Spleen (tissue), 7 donors: ENCODE data around the gene PHIP.

Source experiments
- CTCF ChIP-seq, 11 experiments: fragments of 200-600 bp in 7 of 11; fragments of 450-650 bp in 4 of 11; sonication (generic) in 4 of 11; IDR thresholded peaks in 8 of 11; conservative IDR thresholded peaks in 3 of 11; 1 replicate in 7 of 11; 2 replicates in 4 of 11; pipeline versions ENCODE4 v1.4.0 to v1.8.0; 2016 to 2021; ENCODE audit warnings: antibody characterized with exemption in 11 of 11, inconsistent platforms in 4 of 11, mild to moderate bottlenecking in 1 of 11
- POLR2A ChIP-seq, 3 donors: fragments of 450-650 bp; IDR thresholded peaks; one replicate each; pipeline ENCODE4 v1.5.1; 2017; ENCODE audit warnings: antibody characterized with exemption in 3 of 3, mild to moderate bottlenecking in 1 of 3
- POLR2AphosphoS5 ChIP-seq, 3 donors: sonication (generic); formaldehyde crosslinking; IDR thresholded peaks; one replicate each; pipeline ENCODE4 v1.5.1; 2017; ENCODE audit warnings: antibody characterized with exemption in 3 of 3
- donor health status: DM: no; HTN: no; CAD: no; lungs with moderate emphysema.
- donor health status: DM: no; HTN: no; CAD: no.
- donor health status: DM: no; HTN: no; CAD: no.

- TF ChIP-seq CTCF (IDR thresholded peaks at IDR 0.05 in 8 of 11, conservative IDR thresholded peaks at IDR 0.05 in 3 of 11) (no peak), POLR2AphosphoS5 (IDR thresholded peaks at IDR 0.05) (no peak), POLR2A (IDR thresholded peaks at IDR 0.05) (no peak)
Observed at GRCh38 chr6:79010422-79010821, 67.6 kb downstream of the PHIP start.
